ENCODE results near the gene IL26.
"Not testable (repeated sequence)": the region's sequence is repeated elsewhere in the genome, so short reads cannot be mapped to it uniquely, and the experiment has no call there.

Gene IL26

GRCh38 chr12:68199127-68199526, 26.5 kb downstream of the IL26 start:
- no peak for DNase-seq (ENCODE audit: low read depth in 2 of 2)

GRCh38 chr12:68198507-68199086, 27.0 kb downstream of the IL26 start:
- no peak for DNase-seq (ENCODE audit: low read depth in 2 of 2)

GRCh38 chr12:68190301-68190700, 35.3 kb downstream of the IL26 start:
- no peak for DNase-seq (ENCODE audit: low read depth in 2 of 2)

GRCh38 chr12:68189821-68190242, 35.8 kb downstream of the IL26 start:
- peak in 1 of 2 donors; percentile 19 for DNase-seq (ENCODE audit: low read depth in 2 of 2)

GRCh38 chr12:68185598-68185997, 40.0 kb downstream of the IL26 start:
- no peak for DNase-seq (ENCODE audit: low read depth in 2 of 2)

- no peak for DNase-seq (ENCODE audit: low read depth in 2 of 2)
Measured at GRCh38 chr12:68180792-68181744, 44.5 kb downstream of the IL26 start.

GRCh38 chr12:68178774-68179439, 46.7 kb downstream of the IL26 start:
- no peak for DNase-seq (ENCODE audit: low read depth in 2 of 2)

- DNase-seq (ENCODE audit: low read depth in 2 of 2): no peak
Measured at GRCh38 chr12:68178184-68178583, 47.4 kb downstream of the IL26 start.

- DNase-seq (ENCODE audit: low read depth in 2 of 2): no peak
Measured at GRCh38 chr12:68177562-68177961, 48.0 kb downstream of the IL26 start.

- no peak for DNase-seq (ENCODE audit: low read depth in 2 of 2)
Measured at GRCh38 chr12:68176257-68176656, 49.4 kb downstream of the IL26 start.

GRCh38 chr12:68175557-68176061, 50.0 kb downstream of the IL26 start:
- peak; percentile 24 for DNase-seq (ENCODE audit: low read depth in 2 of 2)

GRCh38 chr12:68174761-68175160, 50.8 kb downstream of the IL26 start:
- DNase-seq (ENCODE audit: low read depth in 2 of 2): not testable (repeated sequence)

GRCh38 chr12:68173792-68174191, 51.8 kb downstream of the IL26 start:
- no peak for DNase-seq (ENCODE audit: low read depth in 2 of 2)

- no peak for DNase-seq (ENCODE audit: low read depth in 2 of 2)
Measured at GRCh38 chr12:68170726-68171125, 54.9 kb downstream of the IL26 start.

GRCh38 chr12:68169213-68169889, 56.3 kb downstream of the IL26 start:
- DNase-seq (ENCODE audit: low read depth in 2 of 2): no peak

- DNase-seq (ENCODE audit: low read depth in 2 of 2): no peak
Measured at GRCh38 chr12:68166317-68166831, 59.2 kb downstream of the IL26 start.

- no peak for DNase-seq (ENCODE audit: low read depth in 2 of 2)
Measured at GRCh38 chr12:68163560-68164081, 62.0 kb downstream of the IL26 start.

GRCh38 chr12:68162374-68162773, 63.2 kb downstream of the IL26 start:
- no peak for DNase-seq (ENCODE audit: low read depth in 2 of 2)

GRCh38 chr12:68159681-68160304, 65.8 kb downstream of the IL26 start, which contains the start of gene IFNG:
IFNG (minus strand) TSS chr12:68159740; CDS start chr12:68159615, 125 bp downstream.
- no peak for DNase-seq (ENCODE audit: low read depth in 2 of 2)

- no peak for DNase-seq (ENCODE audit: low read depth in 2 of 2)
Measured at GRCh38 chr12:68158432-68158831, 67.2 kb downstream of the IL26 start.

- DNase-seq (ENCODE audit: low read depth in 2 of 2): no peak
Measured at GRCh38 chr12:68157380-68157779, 68.2 kb downstream of the IL26 start.

Measured in stimulated activated CD8-positive, alpha-beta memory T cell treated with anti-CD3 and anti-CD28 coated beads, Interleukin-2, amount 100 ng/mL, for 1 hour (primary cell).